Heart right ventricle (tissue), 16 donors: ENCODE data around the gene RAI1. TPM values are rescaled to one million over a fixed set of nuclear protein-coding genes. Genes with fewer than 3 reads are reported as not detected.

ENCODE experiments used
- ATAC-seq, 8 donors: fragments of 200-7000 bp; cut with Tn5 transposase; one replicate each; pipeline ENCODE4 v1.9.1; 2020; ENCODE audit warnings: mild to moderate bottlenecking in 8 of 8, moderate library complexity in 8 of 8, moderate number of reproducible peaks in 1 of 8
- DNase-seq, 2 donors: peaks; one replicate each; pipeline ENCODE4 v3.0.0-alpha.2; 2020
- H3K27ac ChIP-seq, 10 donors: fragments of 200-600 bp; sonication (generic) in 2 of 10; one replicate each; pipeline versions ENCODE4 v1.5.0 to v1.8.0; 2020 to 2022; ENCODE audit warnings: mild to moderate bottlenecking in 3 of 10
- H3K27me3 ChIP-seq, 7 donors: fragments of 200-600 bp; one replicate each; pipeline ENCODE4 v1.8.0; 2021 to 2022; ENCODE audit warnings: mild to moderate bottlenecking in 2 of 7
- H3K36me3 ChIP-seq, 9 donors: fragments of 200-600 bp; sonication (generic) in 1 of 9; one replicate each; pipeline versions ENCODE4 v1.5.0 to v1.8.0; 2020 to 2022; ENCODE audit warnings: mild to moderate bottlenecking in 2 of 9
- H3K4me1 ChIP-seq, 9 donors: fragments of 200-600 bp; sonication (generic) in 1 of 9; one replicate each; pipeline versions ENCODE4 v1.5.0 to v1.8.0; 2020 to 2022; ENCODE audit warnings: mild to moderate bottlenecking in 4 of 9
- H3K4me3 ChIP-seq, 10 donors: fragments of 200-600 bp; sonication (generic) in 2 of 10; one replicate each; pipeline versions ENCODE4 v1.5.0 to v1.8.0; 2020 to 2022; ENCODE audit warnings: mild to moderate bottlenecking in 7 of 10, moderate library complexity in 2 of 10
- H3K9me3 ChIP-seq, 11 donors: fragments of 200-600 bp in 10 of 11; sonication (generic) in 2 of 11; one replicate each; pipeline versions ENCODE4 v1.5.0 to v1.8.0; 2013 to 2022; ENCODE audit warnings: mild to moderate bottlenecking in 2 of 11, control low read depth in 1 of 11, moderate library complexity in 1 of 11
- WGBS, 2 donors: extraction: QIAGEN DNeasy Blood & Tissue Kit; methylation state at CpG; one replicate each; pipeline ENCODE4 v1.1.7; 2013; ENCODE audit warnings: inconsistent platforms in 1 of 2; 5-methylcytosine and 5-hydroxymethylcytosine counted together
- intact Hi-C, 10 donors: fragments of 100-400 bp; cut with DNase I; formaldehyde crosslinking; loops; one replicate each; pipeline versions ENCODE4 v1.11.1 to v1.14.2; 2022
- polyA plus RNA-seq, 2 donors: library from polyadenylated mRNA; stranded (reverse); fragments of 200-250 nt; gene quantifications; one replicate each; pipeline ENCODE4 v1.2.3, GENCODE V29; 2013
- total RNA-seq, 10 donors: library from RNA; stranded (reverse); fragmentation: NEBNext Ultra II Directional in 3 of 10; extraction: Animal tissue kit (Norgen Biotek cat#: 25700) in 3 of 10; gene quantifications; one replicate each; pipeline versions ENCODE4 v1.2.1 to v1.2.4, GENCODE V29; 2021 to 2023
- TF ChIP-seq, protein P1 (sequence below), 9 donors: fragments of 200-600 bp; sonication (generic) in 2 of 9; IDR thresholded peaks; one replicate each; pipeline versions ENCODE4 v1.5.0 to v1.8.0; 2021 to 2022; ENCODE audit warnings: antibody characterized with exemption in 9 of 9, mild to moderate bottlenecking in 5 of 9, moderate library complexity in 1 of 9
- donor health status: Arrhythmogenic right ventricular cardiomyopathy.
- donor health status: ischemic (EF 13 %, LVEDD 7.1; RV severe dilation, severe dysfunction).
- donor health status: healthy with polysubstance abuse.
- donor health status: DM: no; HTN: yes; CAD: no.
- donor health status: DM: no; HTN: no; CAD: no.
- donor health status: ischemic (EF 25% LVEDD 6.9; RV normal size, moderate dysfunction).
- donor health status: ischemic (EF 25% LVEDD 5.7; RV mildly dilated, moderate dysfunction).
- donor health status: healthy.
- donor health status: DM: yes; HTN: yes; CAD: no.
- donor health status: Ischemic cardiomyopathy.
- donor health status: ischemic (EF 35%, LVEDD 5.7; RV mildly dilated, moderate dysfunction).
- donor health status: nonischemic (EF 11% LVEDD 7.7; RV severe dilation, severe dysfunction).
- donor health status: DM: yes; HTN: yes; CAD: no.
- donor health status: PGD.
- donor health status: ischemic (EF 29% LVEDD 5.4; RV normal size, mild dysfunction).
- donor health status: nonischemic (EF 23%, LVEDD 6.1; RV moderate dilation, normal function).

The RAI1 gene
- total and polyA plus RNA-seq, 12 donors: 13.8 to 32.0 (median 19.8) TPM

GRCh38 chr17:17702449-17703139 is 21.3 kb downstream of the RAI1 start:
- no peak for ATAC-seq
- Histone ChIP-seq H3K9me3 (no peaks in the 10 kb centered on the region), H3K4me1 (peaks cover 16 to 80% (median 68%) of the 10 kb centered on the region in 9 donors), H3K27ac (peak overlapping the region in 2 of 10 donors; percentile 1 to 34), H3K4me3 (no peak overlapping the region), H3K36me3 (peaks cover 0 to 6% (median 0%) of the 10 kb centered on the region in 9 donors), H3K27me3 (peaks cover 0 to 11% (median 0%) of the 10 kb centered on the region in 7 donors)
- intact Hi-C loops: no loop called here
- WGBS, 2 donors: 71 to 72% methylated on average over 10 of the region's 10 CpGs
- TF ChIP-seq, protein P1, sequence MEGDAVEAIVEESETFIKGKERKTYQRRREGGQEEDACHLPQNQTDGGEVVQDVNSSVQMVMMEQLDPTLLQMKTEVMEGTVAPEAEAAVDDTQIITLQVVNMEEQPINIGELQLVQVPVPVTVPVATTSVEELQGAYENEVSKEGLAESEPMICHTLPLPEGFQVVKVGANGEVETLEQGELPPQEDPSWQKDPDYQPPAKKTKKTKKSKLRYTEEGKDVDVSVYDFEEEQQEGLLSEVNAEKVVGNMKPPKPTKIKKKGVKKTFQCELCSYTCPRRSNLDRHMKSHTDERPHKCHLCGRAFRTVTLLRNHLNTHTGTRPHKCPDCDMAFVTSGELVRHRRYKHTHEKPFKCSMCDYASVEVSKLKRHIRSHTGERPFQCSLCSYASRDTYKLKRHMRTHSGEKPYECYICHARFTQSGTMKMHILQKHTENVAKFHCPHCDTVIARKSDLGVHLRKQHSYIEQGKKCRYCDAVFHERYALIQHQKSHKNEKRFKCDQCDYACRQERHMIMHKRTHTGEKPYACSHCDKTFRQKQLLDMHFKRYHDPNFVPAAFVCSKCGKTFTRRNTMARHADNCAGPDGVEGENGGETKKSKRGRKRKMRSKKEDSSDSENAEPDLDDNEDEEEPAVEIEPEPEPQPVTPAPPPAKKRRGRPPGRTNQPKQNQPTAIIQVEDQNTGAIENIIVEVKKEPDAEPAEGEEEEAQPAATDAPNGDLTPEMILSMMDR (IDR thresholded peaks at IDR 0.05): no peak
- no peak for DNase-seq

DNA sequence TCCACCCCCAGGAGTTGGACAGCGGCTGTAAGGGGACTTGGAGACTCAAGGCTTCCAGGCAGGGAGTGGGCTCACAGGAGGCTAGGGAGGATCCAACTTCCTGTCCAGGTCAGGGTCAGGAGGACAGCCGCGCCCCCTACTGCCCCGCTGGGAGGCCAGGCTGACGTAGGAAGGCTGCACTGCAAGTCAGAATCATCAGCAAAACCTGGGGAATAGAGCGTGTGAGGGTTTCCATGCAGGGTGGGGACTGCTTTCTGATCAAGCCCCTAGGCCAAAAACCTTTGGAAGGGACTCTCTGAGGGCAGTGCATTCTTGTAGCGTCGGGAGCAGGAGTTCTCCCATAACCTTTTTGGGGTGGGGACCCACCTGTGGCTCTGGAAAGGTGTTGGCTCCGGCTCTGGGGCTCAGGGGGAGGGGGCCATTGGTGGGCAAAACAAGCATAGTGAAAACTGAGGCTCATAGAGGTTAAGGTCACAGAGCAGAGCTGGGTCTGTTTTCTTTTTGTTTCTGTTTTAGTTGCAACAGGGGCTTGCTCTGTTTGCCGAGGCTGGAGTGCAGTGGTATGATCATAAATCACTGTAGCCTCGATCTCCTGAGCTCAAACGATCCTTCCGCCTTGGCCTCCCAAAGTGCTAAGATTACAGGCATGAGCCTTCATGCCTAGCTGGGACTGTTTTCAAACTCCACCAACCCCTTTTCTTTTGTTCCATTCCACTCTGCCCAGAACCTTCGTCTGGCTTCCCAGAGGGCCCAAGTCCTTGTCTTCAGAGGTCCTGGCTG is 22.1 kb downstream of the RAI1 start:
- peak in 5 of 8 donors; percentile 9 to 66 (median 53) for ATAC-seq

DNA sequence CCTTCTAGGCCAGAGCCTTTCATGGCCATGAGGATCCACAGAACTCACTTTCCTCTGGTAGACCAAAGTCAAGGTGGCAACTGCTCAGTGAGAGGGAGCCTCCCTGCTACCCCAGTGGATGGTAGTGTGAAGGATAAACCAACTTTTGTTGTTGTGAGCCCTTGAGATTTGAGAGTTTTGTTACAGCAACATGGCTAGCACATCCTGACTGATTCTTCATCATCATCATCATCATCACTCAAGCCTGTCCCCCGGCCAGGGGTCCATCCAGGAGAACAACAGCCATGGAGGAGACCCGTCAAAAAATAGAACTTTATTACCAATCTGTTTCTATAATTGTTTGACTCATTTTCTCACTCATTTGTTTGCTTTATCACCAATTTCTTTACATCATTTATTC is 23.7 kb downstream of the RAI1 start:
- peaks cover 8 to 58% (median 45%) of the 10 kb centered on the region in 9 donors for H3K4me1 ChIP-seq
- H3K4me3 ChIP-seq: no peak overlapping the region
- TF ChIP-seq, protein P1 (IDR thresholded peaks at IDR 0.05): no peak
- no peak for ATAC-seq
- WGBS, 2 donors: 98 to 99% methylated on average over 2 of the region's 2 CpGs
- intact Hi-C loops: no loop called here
- no peaks in the 10 kb centered on the region for H3K9me3 ChIP-seq
- H3K36me3 ChIP-seq: peaks cover 0 to 6% (median 0%) of the 10 kb centered on the region in 9 donors
- H3K27ac ChIP-seq: no peak overlapping the region
- DNase-seq: no peak
- peaks cover 0 to 11% (median 0%) of the 10 kb centered on the region in 7 donors for H3K27me3 ChIP-seq

More for the DNA sequence above, 22.1 kb downstream of the RAI1 start:
- intact Hi-C loops: no loop called here
- Histone ChIP-seq H3K27ac (peak overlapping the region in 5 of 10 donors; percentile 1 to 20 (median 10)), H3K4me1 (peaks cover 16 to 73% (median 61%) of the 10 kb centered on the region in 9 donors), H3K27me3 (peaks cover 0 to 11% (median 0%) of the 10 kb centered on the region in 7 donors), H3K36me3 (peaks cover 0 to 6% (median 0%) of the 10 kb centered on the region in 9 donors), H3K9me3 (no peaks in the 10 kb centered on the region), H3K4me3 (no peak overlapping the region)
- TF ChIP-seq, protein P1 (IDR thresholded peaks at IDR 0.05): peak in 6 of 9 donors; percentile 13 to 40 (median 26)
- peak; percentile 47 to 49 for DNase-seq
- WGBS, 2 donors: 53 to 59% methylated on average over 14 of the region's 14 CpGs
